OCI-LY1 (cell line): Measurements from ENCODE around the gene GPHA2.

Source experiments
- H2AFZ ChIP-seq: fragments of 200-600 bp; sonication (generic), shearing (Covaris generic); 2 replicates; pipeline ENCODE4 v1.6.0; 2014; ENCODE audit warnings: antibody characterized with exemption, mild to moderate bottlenecking, low read length
- H3F3A ChIP-seq: fragments of 200-600 bp; sonication (generic), shearing (Covaris generic); 2 replicates; pipeline ENCODE4 v1.6.0; 2014; ENCODE audit warnings: mild to moderate bottlenecking, antibody characterized with exemption, low read length, moderate library complexity; ENCODE audit not compliant: insufficient read depth
- H3K27ac ChIP-seq: fragments of 200-600 bp; sonication (generic); 2 replicates; pipeline ENCODE4 v1.5.1; 2014; ENCODE audit warnings: low read length, mixed run types, mild to moderate bottlenecking, low read depth; ENCODE audit not compliant: poor library complexity, severe bottlenecking
- H3K27me3 ChIP-seq: fragments of 200-600 bp; sonication (generic); 2 replicates; pipeline ENCODE4 v1.6.0; 2014; ENCODE audit warnings: antibody characterized with exemption, mild to moderate bottlenecking, low read length, moderate library complexity; ENCODE audit not compliant: insufficient read depth
- H3K36me3 ChIP-seq: fragments of 200-600 bp; sonication (generic); 2 replicates; pipeline ENCODE4 v1.6.1; 2014; ENCODE audit warnings: mild to moderate bottlenecking, antibody characterized with exemption, low read length, moderate library complexity, mixed read lengths; ENCODE audit not compliant: insufficient read depth
- H3K4me1 ChIP-seq: fragments of 200-600 bp; sonication (generic); 2 replicates; pipeline ENCODE4 v1.5.1; 2014; ENCODE audit warnings: mild to moderate bottlenecking, low read length, moderate library complexity; ENCODE audit not compliant: insufficient read depth, severe bottlenecking
- H3K4me2 ChIP-seq: fragments of 200-600 bp; sonication (generic), shearing (Covaris generic); 2 replicates; pipeline ENCODE4 v1.6.1; 2014; ENCODE audit warnings: low read length
- H3K4me3 ChIP-seq: fragments of 200-600 bp; sonication (generic); 2 replicates; pipeline ENCODE4 v1.5.1; 2014; ENCODE audit warnings: low read length, low read depth, mild to moderate bottlenecking, mixed read lengths; ENCODE audit not compliant: poor library complexity, severe bottlenecking
- H3K79me2 ChIP-seq: fragments of 200-600 bp; shearing (Covaris generic); 2 replicates; pipeline ENCODE4 v1.6.1; 2016; ENCODE audit warnings: mixed run types, low read length, mixed read lengths; ENCODE audit not compliant: insufficient read depth
- H3K9ac ChIP-seq: fragments of 200-600 bp; sonication (generic), shearing (Covaris generic); 2 replicates; pipeline ENCODE4 v1.6.1; 2014; ENCODE audit warnings: mild to moderate bottlenecking, low read length, mixed read lengths
- H3K9me2 ChIP-seq: fragments of 200-600 bp; sonication (generic), shearing (Covaris generic); 2 replicates; pipeline ENCODE4 v1.6.1; 2014; ENCODE audit warnings: low read depth, mild to moderate bottlenecking, low read length, mixed read lengths
- H3K9me3 ChIP-seq: fragments of 200-600 bp; shearing (Covaris generic); 2 replicates; pipeline ENCODE4 v1.6.1; 2014; ENCODE audit warnings: low read length, mixed read lengths
- H4K20me1 ChIP-seq: fragments of 200-600 bp; sonication (generic), shearing (Covaris generic); 2 replicates; pipeline ENCODE4 v1.6.0; 2016; ENCODE audit warnings: mild to moderate bottlenecking, low read length; ENCODE audit not compliant: insufficient read depth
- EZH2 ChIP-seq: fragments of 200-600 bp; sonication (generic), shearing (Covaris generic); IDR thresholded peaks from 2 replicates; pipeline ENCODE4 v1.8.0; 2017; ENCODE audit warnings: borderline replicate concordance, mixed run types, mild to moderate bottlenecking, antibody characterized with exemption, low read length, moderate library complexity, mixed read lengths
- TF ChIP-seq, protein P1 (sequence below): fragments of 200-600 bp; sonication (generic), shearing (Covaris generic); IDR thresholded peaks from 2 replicates; pipeline ENCODE4 v1.5.1; 2017; ENCODE audit warnings: mild to moderate bottlenecking, antibody characterized with exemption, low read length, moderate library complexity, mixed read lengths

GPHA2 gene

DNA sequence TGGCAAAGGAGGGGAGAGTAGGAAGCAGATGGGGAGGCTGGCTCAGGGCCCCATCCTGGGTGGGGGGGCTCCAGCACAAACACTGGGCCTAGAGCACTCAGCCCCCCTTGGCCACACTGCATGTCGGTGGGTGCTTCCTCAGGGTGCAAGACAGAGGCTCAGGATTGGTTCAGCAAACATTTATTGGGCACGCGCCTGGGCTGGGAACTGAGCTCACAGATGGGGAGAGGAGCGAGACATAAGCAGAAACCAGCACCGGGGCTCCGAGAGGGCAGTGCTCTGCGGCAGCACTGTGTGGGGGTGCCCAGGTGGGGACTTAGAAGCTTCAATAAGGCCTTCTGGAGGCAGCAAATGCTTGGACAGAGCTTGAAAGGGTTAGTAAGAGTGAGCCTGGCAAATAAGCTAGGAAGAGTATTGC, 45.2 kb downstream of the GPHA2 start:
- H3K4me3 ChIP-seq, result no peak overlapping the region
- H3K9me2 ChIP-seq, result no peaks in the 10 kb centered on the region
- peaks cover 4% of the 10 kb centered on the region; the same call in 1 of the 2 replicates for H3K36me3 ChIP-seq
- H3K27me3 ChIP-seq, result no peaks in the 10 kb centered on the region
- no peak for TF ChIP-seq EZH2
- TF ChIP-seq, protein P1, sequence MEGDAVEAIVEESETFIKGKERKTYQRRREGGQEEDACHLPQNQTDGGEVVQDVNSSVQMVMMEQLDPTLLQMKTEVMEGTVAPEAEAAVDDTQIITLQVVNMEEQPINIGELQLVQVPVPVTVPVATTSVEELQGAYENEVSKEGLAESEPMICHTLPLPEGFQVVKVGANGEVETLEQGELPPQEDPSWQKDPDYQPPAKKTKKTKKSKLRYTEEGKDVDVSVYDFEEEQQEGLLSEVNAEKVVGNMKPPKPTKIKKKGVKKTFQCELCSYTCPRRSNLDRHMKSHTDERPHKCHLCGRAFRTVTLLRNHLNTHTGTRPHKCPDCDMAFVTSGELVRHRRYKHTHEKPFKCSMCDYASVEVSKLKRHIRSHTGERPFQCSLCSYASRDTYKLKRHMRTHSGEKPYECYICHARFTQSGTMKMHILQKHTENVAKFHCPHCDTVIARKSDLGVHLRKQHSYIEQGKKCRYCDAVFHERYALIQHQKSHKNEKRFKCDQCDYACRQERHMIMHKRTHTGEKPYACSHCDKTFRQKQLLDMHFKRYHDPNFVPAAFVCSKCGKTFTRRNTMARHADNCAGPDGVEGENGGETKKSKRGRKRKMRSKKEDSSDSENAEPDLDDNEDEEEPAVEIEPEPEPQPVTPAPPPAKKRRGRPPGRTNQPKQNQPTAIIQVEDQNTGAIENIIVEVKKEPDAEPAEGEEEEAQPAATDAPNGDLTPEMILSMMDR, result no peak
- no peak overlapping the region for H3K4me2 ChIP-seq
- H3K27ac ChIP-seq, result no peak overlapping the region
- H2AFZ ChIP-seq, result no peak overlapping the region
- no peaks in the 10 kb centered on the region for H3F3A ChIP-seq
- no peaks in the 10 kb centered on the region for H3K79me2 ChIP-seq
- H3K4me1 ChIP-seq, result peaks cover 42% of the 10 kb centered on the region
- H3K9ac ChIP-seq, result no peak overlapping the region
- no peaks in the 10 kb centered on the region for H4K20me1 ChIP-seq
- H3K9me3 ChIP-seq, result no peaks in the 10 kb centered on the region

DNA sequence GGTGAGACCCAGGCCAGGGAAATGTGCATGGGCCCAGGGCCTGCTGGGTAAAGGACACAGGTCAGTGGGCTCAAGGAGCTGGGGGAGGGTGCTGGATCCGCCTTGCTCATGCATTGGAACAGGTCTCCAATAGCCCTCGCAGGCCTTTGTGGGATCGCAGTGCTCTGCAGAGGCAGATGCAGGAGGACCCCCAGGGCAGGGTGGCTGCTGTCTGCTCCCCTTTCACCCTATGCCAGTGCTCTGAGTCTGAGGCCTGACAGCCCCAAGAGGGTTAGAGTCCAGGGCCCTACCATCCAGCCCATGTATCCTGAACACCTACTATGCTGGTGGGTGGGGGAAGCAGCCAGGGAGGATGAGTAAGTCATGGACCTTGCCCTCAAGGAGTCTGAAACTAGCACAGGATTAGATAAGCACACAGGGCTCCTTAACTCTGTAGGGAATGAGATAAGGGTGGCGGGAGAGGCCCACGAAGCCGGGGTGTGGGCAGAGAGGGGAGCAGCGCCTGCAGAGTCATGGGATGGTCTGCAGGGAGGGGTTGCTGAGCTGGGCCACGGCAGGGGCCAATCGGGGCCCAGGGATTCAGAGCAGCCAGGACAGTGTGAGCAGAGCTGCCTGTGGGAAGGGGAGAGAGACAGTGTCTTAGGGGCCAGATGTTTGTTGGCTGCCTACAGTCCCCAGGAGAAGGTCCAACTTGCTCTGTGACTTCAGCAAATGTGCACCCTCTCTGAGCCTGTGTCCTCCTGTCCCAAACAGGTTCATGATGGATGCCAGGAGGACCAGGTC, 46.8 kb downstream of the GPHA2 start:
- no peak overlapping the region for H2AFZ ChIP-seq
- no peak overlapping the region; the same call in 1 of the 2 replicates for H3K9ac ChIP-seq
- no peaks in the 10 kb centered on the region for H3K9me2 ChIP-seq
- TF ChIP-seq EZH2, result no peak
- TF ChIP-seq, protein P1, result no peak
- H3F3A ChIP-seq, result no peaks in the 10 kb centered on the region
- peaks cover 53% of the 10 kb centered on the region for H3K4me1 ChIP-seq
- no peaks in the 10 kb centered on the region for H3K36me3 ChIP-seq
- H3K27ac ChIP-seq, result peak overlapping the region; percentile 80
- no peaks in the 10 kb centered on the region for H3K79me2 ChIP-seq
- no peaks in the 10 kb centered on the region for H3K27me3 ChIP-seq
- no peak overlapping the region for H3K4me3 ChIP-seq
- H3K4me2 ChIP-seq, result no peak overlapping the region
- no peaks in the 10 kb centered on the region for H4K20me1 ChIP-seq
- no peaks in the 10 kb centered on the region for H3K9me3 ChIP-seq

DNA sequence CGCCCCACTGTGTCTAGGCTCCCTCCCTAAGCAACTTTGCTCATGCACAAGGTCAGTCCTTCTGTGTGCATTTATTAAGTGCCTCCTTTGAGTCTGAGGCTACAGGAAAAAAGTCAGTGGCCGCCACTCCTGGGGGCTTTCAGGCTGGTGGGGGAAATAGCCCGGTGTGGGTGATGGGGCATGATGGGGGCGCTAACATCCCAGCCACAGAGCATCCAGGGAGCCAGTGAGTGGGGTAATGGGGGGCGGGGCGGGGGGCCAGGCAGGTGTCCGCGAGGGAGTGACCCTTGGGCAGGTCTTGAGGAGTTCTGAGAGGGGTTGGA, 47.3 kb downstream of the GPHA2 start:
- Histone ChIP-seq H3K4me1 (peaks cover 54% of the 10 kb centered on the region), H3K27me3 (no peaks in the 10 kb centered on the region), H3K36me3 (no peaks in the 10 kb centered on the region), H3K9me2 (no peaks in the 10 kb centered on the region), H3K9ac (peak overlapping the region; percentile 66), H3K79me2 (no peaks in the 10 kb centered on the region), H4K20me1 (no peaks in the 10 kb centered on the region), H3K4me2 (peak overlapping the region; percentile 76), H3K27ac (peak overlapping the region; percentile 80), H3F3A (no peaks in the 10 kb centered on the region), H3K4me3 (peak overlapping the region; percentile 52), H3K9me3 (no peaks in the 10 kb centered on the region), H2AFZ (0 out of 2 replicates have a peak overlapping the region, but pooled peaks have one; percentile 36)
- TF ChIP-seq, protein P1, result no peak
- no peak for TF ChIP-seq EZH2
